Heart left ventricle (tissue), 13 donors: ENCODE data around the gene SPATA3.

Source experiments
- CTCF ChIP-seq, 12 donors: fragments of 200-600 bp; sonication (generic) in 4 of 12; IDR thresholded peaks; one replicate each; pipeline versions ENCODE4 v1.5.0 to v1.8.0; 2018 to 2022; ENCODE audit warnings: antibody characterized with exemption in 12 of 12, mild to moderate bottlenecking in 5 of 12
- POLR2A ChIP-seq, 2 donors: fragments of 450-650 bp; IDR thresholded peaks; one replicate each; pipeline ENCODE4 v1.6.1; 2017; ENCODE audit warnings: antibody characterized with exemption in 2 of 2, mild to moderate bottlenecking in 2 of 2, moderate library complexity in 2 of 2
- donor health status: ischemic (EF 13 %, LVEDD 7.1; RV severe dilation, severe dysfunction).
- donor health status: DM: no; HTN: yes; CAD: no.
- donor health status: DM: no; HTN: no; CAD: no.
- donor health status: ischemic (EF 25% LVEDD 6.9; RV normal size, moderate dysfunction).
- donor health status: ischemic (EF 25% LVEDD 5.7; RV mildly dilated, moderate dysfunction).
- donor health status: ischemic (EF 35%, LVEDD 5.7; RV mildly dilated, moderate dysfunction).
- donor health status: nonischemic (EF 11% LVEDD 7.7; RV severe dilation, severe dysfunction).
- donor health status: DM: yes; HTN: yes; CAD: no.
- donor health status: PGD.
- donor health status: ischemic (EF 29% LVEDD 5.4; RV normal size, mild dysfunction).
- donor health status: nonischemic (EF 23%, LVEDD 6.1; RV moderate dilation, normal function).

DNA sequence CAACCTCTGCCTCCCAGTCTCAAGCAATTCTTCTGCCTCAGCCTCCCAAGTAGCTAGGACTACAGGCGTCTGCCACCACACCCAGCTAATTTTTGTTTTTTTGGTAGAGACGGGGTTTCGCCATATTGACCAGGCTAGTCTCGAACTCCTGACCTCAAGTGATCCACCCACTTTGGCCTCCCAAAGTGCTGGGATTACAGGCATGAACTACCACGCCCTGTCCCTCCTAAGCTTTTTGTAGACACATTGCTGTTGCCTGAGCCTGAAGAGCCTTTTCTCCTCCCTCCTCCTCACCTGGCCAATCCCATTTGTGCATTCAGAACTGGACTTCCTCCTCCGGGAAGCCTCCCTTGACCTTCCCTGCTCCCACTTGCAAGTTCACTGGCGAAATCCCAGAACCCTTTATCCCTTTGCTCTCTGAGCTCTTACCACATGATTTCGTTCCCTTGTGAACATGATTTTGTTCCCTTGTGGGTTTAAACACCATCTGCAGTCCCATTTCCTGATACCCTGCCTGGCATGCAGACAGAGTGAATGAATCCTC is 44.0 kb downstream of the SPATA3 start:
- TF ChIP-seq CTCF (IDR thresholded peaks at IDR 0.05) (no peak), POLR2A (IDR thresholded peaks at IDR 0.05) (no peak)
